ENCODE measurements around the gene PTPN13. TPM values are rescaled to one million over a fixed set of nuclear protein-coding genes. Genes with fewer than 3 reads are reported as not detected.

Gene PTPN13
- total RNA-seq, 1 donor from 2014 or later = 244 TPM

DNA sequence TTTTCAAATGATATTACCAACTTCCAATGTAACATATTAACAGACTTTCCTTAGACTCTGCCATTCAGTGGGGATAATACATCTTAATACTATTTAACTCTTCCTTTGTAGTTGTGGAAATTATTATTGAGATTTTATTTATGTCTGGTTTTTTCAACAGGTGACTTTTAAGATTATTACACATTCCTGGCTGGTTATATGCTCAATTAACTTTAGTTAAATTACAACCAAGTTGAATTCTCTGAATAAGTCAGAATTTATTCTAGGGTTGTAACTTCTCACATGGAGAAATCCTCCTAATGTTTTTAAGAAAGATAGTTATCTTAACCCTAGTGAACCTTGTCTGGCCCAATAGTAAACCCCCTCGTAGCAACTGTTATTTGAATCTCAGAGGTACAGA is 147.7 kb downstream of the PTPN13 start:
- Histone ChIP-seq H2AFZ (replicated peaks) (no peak overlapping the region), H4K20me1 (ENCODE audit: low read depth) (no peaks in the 10 kb centered on the region), H3K9me3 (ENCODE audit: low read depth) (no peaks in the 10 kb centered on the region), H3K27ac (no peak overlapping the region), H3K36me3 (peaks cover 68% of the 10 kb centered on the region), H3K4me1 (no peaks in the 10 kb centered on the region), H3K27me3 (no peaks in the 10 kb centered on the region), H3K79me2 (ENCODE audit: low read depth) (no peaks in the 10 kb centered on the region), H3K4me3 (no peak overlapping the region), H3F3A (ENCODE audit: low read depth) (peaks cover 8% of the 10 kb centered on the region), H3K4me2 (no peak overlapping the region), H3K9ac (no peak overlapping the region)
- Mint-ChIP-seq H3K27me3 (ENCODE audit: insufficient read depth, low read depth) (no peaks in the 10 kb centered on the region), H3K27ac (no peak overlapping the region), H3K4me3 (no peak overlapping the region), H3K4me1 (no peaks in the 10 kb centered on the region), H3K9me3 (peaks cover 32% of the 10 kb centered on the region), H3K36me3 (peaks cover 64% of the 10 kb centered on the region)
- no peak for DNase-seq (ENCODE audit: low spot score)
- TF ChIP-seq, protein P1, sequence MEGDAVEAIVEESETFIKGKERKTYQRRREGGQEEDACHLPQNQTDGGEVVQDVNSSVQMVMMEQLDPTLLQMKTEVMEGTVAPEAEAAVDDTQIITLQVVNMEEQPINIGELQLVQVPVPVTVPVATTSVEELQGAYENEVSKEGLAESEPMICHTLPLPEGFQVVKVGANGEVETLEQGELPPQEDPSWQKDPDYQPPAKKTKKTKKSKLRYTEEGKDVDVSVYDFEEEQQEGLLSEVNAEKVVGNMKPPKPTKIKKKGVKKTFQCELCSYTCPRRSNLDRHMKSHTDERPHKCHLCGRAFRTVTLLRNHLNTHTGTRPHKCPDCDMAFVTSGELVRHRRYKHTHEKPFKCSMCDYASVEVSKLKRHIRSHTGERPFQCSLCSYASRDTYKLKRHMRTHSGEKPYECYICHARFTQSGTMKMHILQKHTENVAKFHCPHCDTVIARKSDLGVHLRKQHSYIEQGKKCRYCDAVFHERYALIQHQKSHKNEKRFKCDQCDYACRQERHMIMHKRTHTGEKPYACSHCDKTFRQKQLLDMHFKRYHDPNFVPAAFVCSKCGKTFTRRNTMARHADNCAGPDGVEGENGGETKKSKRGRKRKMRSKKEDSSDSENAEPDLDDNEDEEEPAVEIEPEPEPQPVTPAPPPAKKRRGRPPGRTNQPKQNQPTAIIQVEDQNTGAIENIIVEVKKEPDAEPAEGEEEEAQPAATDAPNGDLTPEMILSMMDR (IDR thresholded peaks at IDR 0.05) = no peak
- TF ChIP-seq EZH2phosphoT487 (IDR thresholded peaks at IDR 0.05) (no peak), EZH2 (IDR thresholded peaks at IDR 0.05) (no peak)

DNA sequence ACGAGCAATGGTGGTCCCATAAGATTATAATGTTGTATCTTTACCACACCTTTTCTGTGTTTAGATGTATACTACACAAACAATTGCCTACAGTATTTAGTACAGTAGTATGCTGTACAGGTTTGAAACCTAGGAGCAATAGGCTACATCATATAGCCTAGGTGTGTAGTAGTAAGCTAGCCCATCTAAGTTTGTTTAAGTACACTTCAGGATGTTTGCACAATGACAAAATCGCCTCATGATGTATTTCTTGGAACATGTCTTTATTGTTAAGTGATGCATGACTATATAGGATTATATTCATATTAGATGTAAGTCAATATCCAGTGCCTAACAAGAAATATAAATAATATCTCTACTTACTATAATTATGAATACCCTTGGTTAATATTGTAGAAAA is 150.5 kb downstream of the PTPN13 start:
- no peaks in the 10 kb centered on the region for H3K79me2 ChIP-seq (ENCODE audit: low read depth)
- H3K4me3 Mint-ChIP-seq = no peak overlapping the region
- TF ChIP-seq, protein P1 (IDR thresholded peaks at IDR 0.05) = no peak
- H4K20me1 ChIP-seq (ENCODE audit: low read depth) = no peaks in the 10 kb centered on the region
- no peak overlapping the region for H3K4me2 ChIP-seq
- H3K36me3 ChIP-seq = peaks cover 44% of the 10 kb centered on the region
- H3K27ac ChIP-seq = no peak overlapping the region
- peaks cover 19% of the 10 kb centered on the region for H3F3A ChIP-seq (ENCODE audit: low read depth)
- no peaks in the 10 kb centered on the region for H3K27me3 Mint-ChIP-seq (ENCODE audit: insufficient read depth, low read depth)
- H2AFZ ChIP-seq (replicated peaks) = no peak overlapping the region
- no peak overlapping the region for H3K4me3 ChIP-seq
- no peaks in the 10 kb centered on the region for H3K4me1 Mint-ChIP-seq
- H3K9me3 Mint-ChIP-seq = peaks cover 16% of the 10 kb centered on the region
- DNase-seq (ENCODE audit: low spot score) = no peak
- no peak overlapping the region for H3K9ac ChIP-seq
- H3K27me3 ChIP-seq = no peaks in the 10 kb centered on the region
- no peaks in the 10 kb centered on the region for H3K4me1 ChIP-seq
- no peaks in the 10 kb centered on the region for H3K9me3 ChIP-seq (ENCODE audit: low read depth)
- peaks cover 50% of the 10 kb centered on the region for H3K36me3 Mint-ChIP-seq
- H3K27ac Mint-ChIP-seq = no peak overlapping the region

DNA sequence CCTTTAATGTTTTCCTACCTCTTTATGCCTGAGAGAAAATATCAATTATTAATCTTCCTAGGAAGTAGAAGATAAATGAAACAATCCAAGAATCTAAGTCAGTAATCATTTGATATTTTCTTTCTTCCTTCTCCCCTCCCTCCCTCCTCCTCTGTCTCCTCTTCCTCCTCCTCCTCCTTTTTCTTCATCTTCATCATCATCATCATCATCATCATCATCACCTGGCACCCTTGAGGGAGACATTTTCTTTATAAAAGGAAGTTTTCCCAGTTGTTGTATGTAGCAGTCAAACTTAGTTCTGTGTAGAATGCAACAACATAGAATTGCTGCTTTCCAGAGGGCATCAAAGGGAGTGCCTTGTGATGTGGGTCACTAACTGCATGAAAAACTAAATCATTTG is 155.0 kb downstream of the PTPN13 start:
- H3K79me2 ChIP-seq (ENCODE audit: low read depth) = no peaks in the 10 kb centered on the region
- Mint-ChIP-seq H3K4me1 (no peaks in the 10 kb centered on the region), H3K27me3 (ENCODE audit: insufficient read depth, low read depth) (no peaks in the 10 kb centered on the region), H3K4me3 (no peak overlapping the region), H3K27ac (no peak overlapping the region), H3K36me3 (peaks cover 43% of the 10 kb centered on the region), H3K9me3 (no peaks in the 10 kb centered on the region)
- H2AFZ ChIP-seq (replicated peaks) = no peak overlapping the region
- DNase-seq (ENCODE audit: low spot score) = no peak
- H3K27ac ChIP-seq = no peak overlapping the region
- H3K4me2 ChIP-seq = no peak overlapping the region
- peaks cover 49% of the 10 kb centered on the region for H3F3A ChIP-seq (ENCODE audit: low read depth)
- no peak overlapping the region for H3K9ac ChIP-seq
- peaks cover 3% of the 10 kb centered on the region for H4K20me1 ChIP-seq (ENCODE audit: low read depth)
- H3K4me3 ChIP-seq = no peak overlapping the region
- no peaks in the 10 kb centered on the region for H3K9me3 ChIP-seq (ENCODE audit: low read depth)
- H3K4me1 ChIP-seq = no peaks in the 10 kb centered on the region
- TF ChIP-seq EZH2 (IDR thresholded peaks at IDR 0.05) (no peak), EZH2phosphoT487 (IDR thresholded peaks at IDR 0.05) (no peak)
- TF ChIP-seq, protein P1 (IDR thresholded peaks at IDR 0.05) = no peak
- no peaks in the 10 kb centered on the region for H3K27me3 ChIP-seq
- H3K36me3 ChIP-seq = peaks cover 42% of the 10 kb centered on the region

DNA sequence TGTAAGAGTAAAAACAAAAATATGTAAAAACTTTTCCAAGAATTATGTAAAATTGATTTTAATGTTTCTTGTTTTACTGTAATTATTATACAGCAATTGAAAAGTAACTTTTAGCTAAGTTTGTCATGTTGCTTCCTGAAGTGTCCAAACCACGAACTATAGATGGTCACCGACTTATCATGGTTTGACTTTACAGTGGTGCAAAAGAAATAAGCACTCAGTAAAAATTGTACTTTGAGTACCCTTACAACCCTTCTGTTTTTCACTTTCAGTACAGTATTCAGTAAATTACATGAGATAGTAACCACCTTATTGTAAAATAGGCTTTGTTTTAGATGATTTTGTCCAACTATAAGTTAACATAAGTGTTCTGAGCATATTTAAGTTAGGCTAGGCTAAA is 161.3 kb downstream of the PTPN13 start:
- no peaks in the 10 kb centered on the region for H3K4me1 Mint-ChIP-seq
- Histone ChIP-seq H3K36me3 (peaks cover 47% of the 10 kb centered on the region), H3K9me3 (ENCODE audit: low read depth) (no peaks in the 10 kb centered on the region), H4K20me1 (ENCODE audit: low read depth) (no peaks in the 10 kb centered on the region), H3K4me3 (no peak overlapping the region), H3K4me2 (no peak overlapping the region), H2AFZ (replicated peaks) (no peak overlapping the region), H3K9ac (no peak overlapping the region), H3K27me3 (no peaks in the 10 kb centered on the region), H3K27ac (no peak overlapping the region), H3K79me2 (ENCODE audit: low read depth) (no peaks in the 10 kb centered on the region), H3K4me1 (peaks cover 11% of the 10 kb centered on the region), H3F3A (ENCODE audit: low read depth) (peaks cover 35% of the 10 kb centered on the region)
- H3K27ac Mint-ChIP-seq = no peak overlapping the region
- TF ChIP-seq, protein P1 (IDR thresholded peaks at IDR 0.05) = no peak
- TF ChIP-seq EZH2phosphoT487 (IDR thresholded peaks at IDR 0.05) (no peak), EZH2 (IDR thresholded peaks at IDR 0.05) (no peak)
- no peak overlapping the region for H3K4me3 Mint-ChIP-seq
- no peak for DNase-seq (ENCODE audit: low spot score)
- peaks cover 42% of the 10 kb centered on the region for H3K36me3 Mint-ChIP-seq
- H3K27me3 Mint-ChIP-seq (ENCODE audit: insufficient read depth, low read depth) = no peaks in the 10 kb centered on the region
- H3K9me3 Mint-ChIP-seq = no peaks in the 10 kb centered on the region
